Suppressor macrophage treated with lipopolysaccharide for 1 hour (primary cell): Measurements from ENCODE around the gene KCTD17.

Source experiments
- DNase-seq, 3 donors: peaks; one replicate each; pipeline ENCODE4 v3.0.0-alpha.2; 2020 to 2022

Gene KCTD17

GRCh38 chr22:37043828-37044538, 7.6 kb upstream of the KCTD17 start:
- peak; percentile 67 to 85 (median 72) for DNase-seq

- DNase-seq: peak; percentile 71 to 82 (median 78)
Observed at GRCh38 chr22:37044634-37045625, 6.6 kb upstream of the KCTD17 start.

- peak; percentile 35 to 59 (median 51) for DNase-seq
Observed at GRCh38 chr22:37045958-37046357, 5.6 kb upstream of the KCTD17 start.

GRCh38 chr22:37046589-37046988, 5.0 kb upstream of the KCTD17 start:
- no peak for DNase-seq

GRCh38 chr22:37047006-37047405, 4.5 kb upstream of the KCTD17 start:
- DNase-seq: no peak

GRCh38 chr22:37048133-37048532, 3.4 kb upstream of the KCTD17 start:
- DNase-seq: no peak

- no peak for DNase-seq
Observed at GRCh38 chr22:37049224-37049623, 2.3 kb upstream of the KCTD17 start.

- no peak for DNase-seq
Observed at GRCh38 chr22:37050913-37051312, 629 bp upstream of the KCTD17 start.

- DNase-seq: no peak
Observed at GRCh38 chr22:37052386-37053309, 1.1 kb downstream of the KCTD17 start.

GRCh38 chr22:37053310-37054055, 1.9 kb downstream of the KCTD17 start:
- DNase-seq: peak in 1 of 3 donors; percentile 13

GRCh38 chr22:37054056-37054395, 2.5 kb downstream of the KCTD17 start:
- no peak for DNase-seq

GRCh38 chr22:37054600-37055365, 3.2 kb downstream of the KCTD17 start:
- no peak for DNase-seq

GRCh38 chr22:37056246-37056645, 4.7 kb downstream of the KCTD17 start:
- no peak for DNase-seq

GRCh38 chr22:37057226-37057625, 5.7 kb downstream of the KCTD17 start:
- no peak for DNase-seq

GRCh38 chr22:37057796-37058510, 6.4 kb downstream of the KCTD17 start:
- no peak for DNase-seq

- no peak for DNase-seq
Observed at GRCh38 chr22:37058917-37059701, 7.6 kb downstream of the KCTD17 start.

- DNase-seq: no peak
Observed at GRCh38 chr22:37059876-37060449, 8.4 kb downstream of the KCTD17 start.

- no peak for DNase-seq
Observed at GRCh38 chr22:37060801-37061610, 9.5 kb downstream of the KCTD17 start.
